Astrocyte of the hippocampus (primary cell): ENCODE results near the gene FUCA1.
"Not testable (repeated sequence)": the region's sequence is repeated elsewhere in the genome, so short reads cannot be mapped to it uniquely, and the experiment has no call there.

ENCODE experiments used
- DNase-seq: peaks from one replicate; pipeline ENCODE4 v3.0.0; 2011; ENCODE audit warnings: low read depth, low spot score

The FUCA1 gene

DNA sequence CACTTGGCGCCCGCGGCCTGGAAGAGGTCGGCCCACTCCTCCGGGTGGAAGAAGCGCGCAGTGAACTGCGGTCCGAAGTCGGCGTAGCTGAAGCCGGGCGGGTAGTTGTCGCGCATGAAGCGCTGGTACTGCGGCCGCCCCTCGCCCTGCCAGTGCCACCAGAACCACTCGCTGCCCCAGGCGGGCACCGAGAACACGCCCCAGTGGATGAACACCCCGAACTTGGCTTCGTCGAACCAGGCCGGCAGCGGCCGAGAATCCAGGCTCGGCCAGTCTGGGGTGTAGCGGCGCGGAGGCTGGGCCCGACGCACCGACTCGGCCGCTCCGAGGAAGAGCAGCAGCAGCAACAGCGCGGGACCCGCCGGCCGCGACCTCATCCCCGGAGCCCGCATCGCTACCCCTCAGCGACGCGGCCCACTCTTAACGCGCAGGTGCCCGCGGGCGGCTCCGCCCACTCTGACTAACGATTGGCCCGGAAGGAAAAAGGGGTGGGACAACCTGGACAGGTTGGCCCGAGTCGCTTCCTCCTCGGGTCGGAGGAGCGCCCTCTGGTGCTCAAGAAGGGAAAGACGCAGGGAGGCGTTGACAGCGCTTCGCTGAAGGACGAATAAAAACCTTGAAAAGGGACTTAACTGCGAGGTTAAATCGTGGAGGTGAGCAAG lies at the start of gene FUCA1:
TSS of gene FUCA1 (minus strand) at position 396 of the 662 bp plus-strand sequence. CDS start at position 392, 4 bp downstream.
- DNase-seq: peak; percentile 98

DNA sequence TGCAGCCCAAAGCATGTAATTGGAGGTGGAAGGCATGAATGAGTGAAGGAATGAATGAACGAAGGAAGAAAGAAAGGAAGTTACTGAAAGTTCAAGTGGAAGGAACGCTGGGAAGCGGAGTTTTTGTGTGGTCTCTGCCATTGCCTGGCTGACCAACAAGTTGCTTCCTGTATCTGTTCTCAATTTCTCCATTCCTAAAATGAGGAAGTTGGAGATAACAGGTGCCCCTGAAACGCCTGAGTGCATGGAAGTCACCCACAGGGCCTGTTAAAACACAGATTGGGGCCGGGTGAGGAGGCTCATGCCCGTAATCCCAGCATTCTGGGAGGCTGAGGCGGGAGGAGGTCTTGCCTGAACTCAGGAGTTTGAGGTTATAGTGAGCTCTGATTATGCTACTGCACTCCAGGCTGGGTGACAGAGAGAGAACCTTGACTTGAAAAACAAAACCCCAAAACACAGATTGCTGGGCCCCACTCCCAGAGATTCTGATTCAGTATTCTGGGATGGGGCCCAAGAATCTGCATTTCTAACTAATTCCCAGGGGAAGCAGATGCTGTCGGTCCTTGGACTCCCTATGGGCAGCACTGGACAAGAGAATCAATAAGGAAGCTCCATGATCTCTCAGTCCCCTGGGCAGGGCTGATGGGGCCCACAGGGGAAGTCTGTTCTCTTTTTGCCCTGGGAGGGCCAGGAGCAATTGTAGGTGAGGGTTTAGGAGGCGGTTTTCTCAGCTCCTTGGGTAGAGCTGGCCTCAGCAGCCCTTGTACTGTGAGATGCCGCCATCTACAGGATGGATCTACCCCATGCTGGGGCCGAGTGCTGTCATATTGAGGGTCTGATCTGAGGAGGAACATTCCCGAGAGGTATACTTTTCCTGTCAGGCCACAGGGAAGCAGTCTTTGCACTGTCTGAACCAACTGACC lies 48.4 kb upstream of the FUCA1 start:
- peak; percentile 87 for DNase-seq

DNA sequence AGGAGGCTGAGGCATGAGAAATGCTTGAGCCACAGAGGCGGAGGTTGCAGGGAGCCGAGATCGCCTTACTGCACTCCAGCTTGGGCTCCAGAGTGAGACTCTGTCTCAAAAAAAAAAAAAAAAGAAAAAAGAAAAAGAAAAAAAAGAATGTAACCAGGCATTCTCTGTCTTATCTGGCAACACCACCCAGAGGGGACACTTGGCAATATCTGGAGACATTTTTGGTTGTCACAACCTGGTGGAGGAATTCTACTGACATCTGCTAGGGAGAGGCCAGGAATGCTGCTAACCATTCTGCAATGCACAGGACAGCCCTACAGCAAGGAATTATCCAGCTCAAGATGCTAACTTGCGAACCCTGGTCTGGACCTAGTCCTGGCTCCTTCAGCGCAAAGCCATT lies 47.4 kb upstream of the FUCA1 start:
- no peak for DNase-seq

DNA sequence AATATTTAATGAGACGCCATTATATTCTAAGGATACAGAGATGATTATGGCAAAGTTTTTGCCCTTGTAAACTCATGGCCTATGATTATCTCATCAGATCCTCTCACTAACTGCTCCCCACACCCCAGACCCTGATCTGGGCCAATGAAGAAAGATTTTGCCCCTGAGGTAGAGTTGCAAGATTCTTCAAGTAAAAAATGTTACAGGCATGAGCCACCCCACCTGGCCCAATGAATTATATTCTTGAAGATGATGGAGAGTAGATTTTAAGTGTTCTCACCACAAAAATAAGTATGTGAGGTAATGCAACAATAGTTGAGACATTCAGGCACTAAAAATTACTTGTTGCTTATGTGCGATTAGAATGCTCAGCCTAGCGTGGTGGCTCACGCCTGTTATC lies 46.8 kb upstream of the FUCA1 start:
- no peak for DNase-seq

DNA sequence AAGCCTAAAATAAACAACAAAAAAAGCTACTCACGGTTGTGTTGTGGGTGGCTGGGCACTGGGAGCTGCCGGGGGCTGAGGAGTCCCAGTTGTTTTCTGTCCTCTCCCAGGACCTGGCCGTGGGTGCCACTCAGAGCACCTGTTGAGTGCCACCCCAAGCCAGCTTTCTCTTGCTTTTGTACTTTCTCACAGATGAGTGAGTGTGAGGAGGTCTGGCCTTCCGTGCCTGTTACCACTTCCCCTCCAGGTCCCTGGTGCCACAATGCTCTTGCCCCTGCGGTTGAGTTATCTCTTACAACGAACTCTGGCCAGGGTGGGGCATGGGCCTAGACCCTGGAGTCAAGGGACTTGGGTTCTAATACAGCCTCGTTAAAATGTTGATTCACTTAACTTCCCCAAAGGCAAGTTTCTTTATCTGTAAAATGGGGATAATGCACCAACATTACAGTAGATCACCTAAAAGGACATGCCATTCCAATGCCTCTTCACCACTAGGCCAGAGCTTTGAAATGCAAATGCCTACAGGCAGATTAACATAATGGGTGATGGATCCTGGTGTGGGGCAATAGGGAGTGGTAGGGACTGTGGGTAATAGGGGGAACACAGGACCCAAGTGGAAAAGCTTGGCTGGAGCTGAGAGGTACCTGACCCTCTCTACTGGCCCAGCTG lies 45.3 kb upstream of the FUCA1 start, which contains the start of gene CNR2:
TSS of gene CNR2 (minus strand) at position 151 of the 669 bp plus-strand sequence. CDS start 37,745 bp downstream, outside the sequence.
- DNase-seq: no peak

DNA sequence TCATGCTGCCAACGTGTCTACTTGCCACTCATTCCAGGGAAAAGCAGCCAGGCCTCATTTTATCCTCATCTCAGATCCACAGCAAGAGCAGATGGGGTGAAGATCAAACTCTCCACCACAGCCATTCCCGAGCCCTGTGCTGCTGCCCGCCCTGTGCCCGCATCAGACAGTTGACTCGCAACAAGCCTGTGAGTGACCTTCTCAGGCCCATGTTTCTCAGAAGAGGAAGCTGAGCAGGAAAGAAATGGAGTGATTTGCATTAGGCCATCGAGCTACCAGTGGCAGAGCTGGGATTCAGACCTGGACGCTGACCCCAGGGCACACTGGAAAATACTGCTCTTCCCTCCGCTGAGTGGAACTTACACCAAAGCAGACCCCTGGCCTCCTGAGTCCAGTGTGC lies 43.8 kb upstream of the FUCA1 start:
- DNase-seq: no peak

DNA sequence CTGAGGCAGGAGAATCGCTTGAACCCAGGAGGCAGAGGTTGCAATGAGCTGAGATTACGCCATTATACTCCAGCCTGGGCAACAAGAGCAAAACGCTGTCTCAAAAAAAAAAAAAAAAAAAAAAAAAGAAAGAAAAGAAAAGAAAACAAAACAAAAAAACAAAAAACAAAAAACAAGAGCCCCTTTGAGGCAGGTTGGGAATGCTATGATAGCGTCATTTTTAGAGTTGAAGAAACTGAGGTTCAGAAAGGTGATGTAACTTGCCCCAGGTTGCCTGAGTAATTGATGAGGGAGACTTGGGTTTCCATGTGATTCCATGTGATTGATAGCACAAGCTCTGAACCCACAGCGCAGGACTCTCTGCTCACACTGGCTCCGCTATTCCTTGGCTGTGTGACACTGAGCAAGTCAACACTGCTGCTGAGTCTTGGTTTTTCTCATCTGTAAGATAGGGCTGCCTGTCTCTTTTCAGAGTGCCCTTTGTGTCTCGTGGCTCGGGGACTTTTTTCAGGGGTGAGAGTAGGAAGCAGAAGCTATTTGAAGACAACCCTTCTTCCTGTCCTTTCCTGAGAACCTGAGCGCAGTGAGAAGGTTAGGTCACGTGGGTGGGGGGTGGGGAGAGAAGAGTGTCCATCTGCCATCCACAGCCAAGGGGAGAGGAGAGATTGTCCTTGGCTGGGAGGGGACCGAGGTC lies 42.6 kb upstream of the FUCA1 start:
- no peak for DNase-seq

DNA sequence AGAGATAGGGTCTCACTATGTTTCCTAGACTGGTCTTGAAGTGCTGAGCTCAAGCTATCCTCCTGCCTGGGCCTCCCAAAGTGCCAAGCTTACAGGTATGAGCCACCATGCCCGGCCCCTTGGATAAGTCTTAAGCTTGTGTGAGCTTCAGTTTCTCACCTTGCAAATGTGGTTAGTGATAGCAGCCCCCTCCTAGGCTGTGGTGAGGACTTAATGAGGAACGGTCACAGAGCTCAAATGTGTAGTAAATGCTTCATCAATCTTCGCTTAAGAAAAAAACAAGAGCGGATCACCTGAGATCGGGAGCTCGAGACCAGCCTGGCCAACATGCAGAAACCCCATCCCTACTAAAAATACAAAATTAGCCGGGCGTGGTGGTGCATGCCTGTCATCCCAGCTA lies 42.1 kb upstream of the FUCA1 start:
- no peak for DNase-seq

DNA sequence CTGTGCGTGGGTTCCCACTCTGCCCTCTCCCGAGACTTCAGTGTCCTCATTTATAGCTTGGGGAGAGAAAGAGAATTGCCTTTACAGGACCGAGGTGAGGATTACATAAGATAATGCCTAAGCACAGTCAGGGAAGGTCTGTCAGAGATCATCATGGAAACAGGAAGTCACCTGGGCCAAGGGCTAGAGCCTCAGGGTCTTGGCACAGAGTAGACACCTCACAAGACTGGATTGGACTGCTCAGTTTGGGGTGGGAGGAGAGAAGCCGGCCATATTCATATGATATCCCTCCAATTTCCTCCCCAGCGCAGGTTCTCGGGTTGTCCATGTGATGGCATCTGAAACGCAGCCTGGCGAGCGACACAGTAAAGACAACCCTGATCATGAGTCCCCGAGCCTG lies 41.3 kb upstream of the FUCA1 start:
- no peak for DNase-seq

DNA sequence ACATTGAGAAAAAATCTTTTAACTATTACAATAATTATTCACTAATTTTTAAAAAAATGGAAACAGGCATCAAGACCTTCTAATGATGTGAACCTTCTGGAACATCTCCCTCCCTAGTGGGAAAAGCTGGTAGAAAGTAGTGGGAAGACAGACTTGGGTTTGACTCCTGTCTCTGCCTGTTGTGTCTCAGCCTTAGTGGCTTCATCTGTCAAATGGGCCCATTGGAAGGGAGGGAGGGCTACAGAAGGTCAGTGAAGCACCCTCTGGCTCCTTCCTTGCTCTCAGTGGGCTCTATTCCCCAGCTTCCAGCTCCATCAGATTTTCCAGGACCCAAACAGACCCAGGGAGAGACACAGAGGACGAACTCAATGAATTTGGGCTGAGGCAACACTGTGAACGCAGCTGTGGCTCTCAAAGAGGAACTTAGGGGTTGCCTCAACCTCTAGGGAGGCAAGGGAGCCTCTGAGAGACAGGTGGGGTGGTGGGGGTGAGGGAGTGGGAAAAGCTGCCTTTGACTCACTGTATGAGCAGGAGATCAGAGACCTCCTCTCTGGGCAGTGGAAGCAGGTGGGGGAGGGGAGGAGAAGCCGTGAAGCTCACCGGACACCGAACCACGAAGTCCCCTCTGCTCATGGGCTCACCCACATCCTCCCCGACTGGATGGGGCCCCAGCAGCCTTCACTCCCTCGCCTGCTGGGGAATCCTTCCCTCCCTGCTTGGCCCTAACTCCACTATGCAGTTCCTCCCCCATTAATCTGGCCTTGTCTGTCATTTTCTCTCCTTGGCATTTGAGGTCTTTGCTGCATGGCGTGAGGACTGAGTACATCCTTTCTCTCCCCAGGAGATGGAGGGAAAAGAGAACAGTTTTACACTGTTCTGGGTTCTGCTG lies 40.6 kb upstream of the FUCA1 start:
- no peak for DNase-seq

DNA sequence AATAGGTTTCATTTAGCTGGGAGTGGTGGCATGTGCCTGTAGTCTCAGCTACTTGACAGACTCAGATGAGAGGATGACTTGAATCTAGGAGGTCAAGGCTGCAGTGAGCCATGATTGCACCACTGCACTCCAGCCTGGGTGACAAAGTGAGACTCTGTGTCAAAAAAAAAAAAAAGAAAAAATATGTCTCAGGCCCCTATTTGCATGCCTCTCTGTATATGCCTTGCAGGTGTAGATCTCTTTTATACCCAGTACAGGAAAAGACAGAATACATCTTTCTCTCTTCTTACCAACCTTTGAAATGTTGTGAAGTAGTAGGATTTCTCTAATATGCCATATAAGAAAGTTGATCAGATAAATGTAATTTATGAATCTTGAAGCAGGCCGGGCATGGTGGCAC lies 38.6 kb upstream of the FUCA1 start:
- no peak for DNase-seq

DNA sequence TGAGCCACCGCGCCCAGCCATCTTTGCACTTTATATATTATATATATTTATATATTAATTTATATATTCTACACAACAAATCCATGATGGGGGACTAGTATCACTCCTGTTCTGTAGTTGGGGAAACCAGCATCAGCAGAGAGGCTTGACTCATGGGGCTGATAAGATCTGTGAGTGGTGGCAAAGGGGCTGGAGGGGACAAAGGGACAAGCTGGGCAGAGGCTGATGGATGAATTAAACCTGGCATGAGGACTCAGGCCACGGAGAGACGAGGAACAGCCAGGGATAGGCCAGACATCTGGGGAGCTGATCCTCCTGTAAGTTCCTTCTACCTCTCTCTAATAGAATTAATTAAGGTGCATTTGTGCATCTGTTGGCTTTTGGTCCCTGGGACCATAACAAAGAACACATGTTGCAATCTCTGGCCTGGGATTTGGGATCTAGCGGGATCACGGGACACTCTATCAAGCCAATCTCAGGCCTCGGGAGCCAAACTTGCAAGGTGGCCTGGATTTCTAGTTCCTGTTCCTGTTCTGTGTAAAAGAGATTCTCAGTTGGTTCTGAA lies 37.5 kb upstream of the FUCA1 start:
- DNase-seq: no peak

DNA sequence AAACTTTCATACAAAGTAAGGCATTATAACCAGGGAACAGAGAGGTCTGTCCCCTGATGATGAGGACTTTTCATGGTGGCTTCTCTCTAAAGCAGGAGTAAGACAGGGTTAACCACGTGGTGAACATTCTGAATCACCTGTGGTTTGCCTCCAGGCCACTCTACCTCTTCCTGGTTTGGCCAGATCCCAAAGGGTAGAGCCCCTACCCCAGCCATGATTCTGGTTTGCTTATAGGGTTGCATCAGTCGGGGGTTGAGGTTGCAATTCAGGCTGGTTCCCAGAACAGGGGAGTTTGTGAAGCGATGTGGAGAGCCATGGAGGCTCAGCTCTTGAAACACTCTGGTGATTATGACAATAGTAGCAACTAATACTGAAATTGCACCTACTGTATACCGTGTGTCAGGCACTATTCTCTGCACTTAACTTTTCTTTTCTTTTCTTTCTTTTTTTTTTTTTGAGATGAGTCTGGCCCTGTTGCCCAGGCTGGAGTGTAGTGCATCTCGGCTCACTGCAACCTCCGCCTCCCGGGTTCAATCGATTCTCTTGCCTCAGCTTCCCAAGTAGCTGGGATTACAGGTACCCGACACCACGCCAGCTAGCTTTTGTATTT lies 36.8 kb upstream of the FUCA1 start:
- no peak for DNase-seq

DNA sequence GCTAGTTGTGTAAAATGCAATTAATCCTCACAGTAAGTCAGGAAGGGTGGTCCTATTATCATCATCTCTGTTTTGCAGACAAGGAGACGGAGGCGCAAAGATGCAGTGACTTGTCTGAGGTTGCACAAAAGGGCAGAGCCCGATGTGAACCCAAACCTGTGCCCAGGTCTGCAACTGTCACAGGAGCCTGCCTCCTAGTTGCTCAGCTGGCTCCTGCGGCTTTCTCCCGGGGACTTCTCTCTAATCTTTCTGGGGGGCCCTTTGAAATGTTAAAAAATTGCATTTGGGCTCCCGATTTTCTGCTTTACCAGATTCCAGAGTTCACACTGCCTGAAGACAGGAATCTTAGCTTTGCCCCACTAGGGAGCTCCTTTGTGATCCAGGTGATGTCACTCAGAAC lies 35.7 kb upstream of the FUCA1 start:
- no peak for DNase-seq

DNA sequence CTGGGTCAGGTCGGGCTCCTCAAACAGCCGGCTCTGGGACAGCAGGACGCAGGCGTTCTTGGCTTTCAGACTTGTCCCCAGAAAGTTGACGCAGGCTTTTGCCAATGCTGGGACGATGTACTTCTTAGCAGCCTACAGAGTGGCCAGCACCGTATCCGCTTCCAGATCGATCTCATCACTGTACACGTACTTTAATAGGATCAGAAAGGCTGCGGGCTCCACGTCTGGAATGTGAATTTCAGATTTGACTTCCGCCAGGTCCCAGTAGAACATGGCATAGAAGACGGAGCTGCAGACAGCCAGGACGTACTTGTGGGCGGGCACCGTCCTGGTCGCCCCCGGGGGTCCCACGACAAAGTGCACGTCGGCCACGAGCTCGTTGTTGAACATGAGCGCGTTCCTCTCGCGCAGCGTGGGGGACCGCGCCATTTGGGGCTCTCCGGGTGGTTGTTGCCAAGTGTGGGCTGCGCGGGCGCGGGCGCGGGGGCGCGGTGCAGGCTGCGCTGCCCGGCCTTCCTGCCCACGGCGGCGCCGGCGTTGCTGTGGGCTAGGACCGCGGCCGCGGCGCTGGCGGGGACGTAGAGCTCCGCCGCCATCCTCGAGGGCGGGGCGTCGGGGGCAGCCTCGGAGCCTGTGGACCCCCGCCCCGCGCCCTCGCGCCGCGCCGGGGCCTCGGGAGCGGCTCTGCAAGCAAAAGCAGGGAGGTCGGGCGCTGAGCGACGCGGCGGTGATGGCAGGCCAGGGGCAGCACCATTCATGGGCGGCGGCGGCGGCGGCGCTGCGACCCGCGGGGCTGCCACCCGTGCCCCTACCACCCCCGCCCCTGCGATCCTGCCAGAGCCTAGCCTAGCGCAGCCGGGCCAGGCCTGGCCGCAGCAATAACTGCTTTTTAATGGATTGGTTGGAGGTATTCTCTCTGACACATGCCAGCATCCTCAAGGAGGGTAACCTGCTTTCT lies 34.5 kb upstream of the FUCA1 start:
- DNase-seq: peak; percentile 46

DNA sequence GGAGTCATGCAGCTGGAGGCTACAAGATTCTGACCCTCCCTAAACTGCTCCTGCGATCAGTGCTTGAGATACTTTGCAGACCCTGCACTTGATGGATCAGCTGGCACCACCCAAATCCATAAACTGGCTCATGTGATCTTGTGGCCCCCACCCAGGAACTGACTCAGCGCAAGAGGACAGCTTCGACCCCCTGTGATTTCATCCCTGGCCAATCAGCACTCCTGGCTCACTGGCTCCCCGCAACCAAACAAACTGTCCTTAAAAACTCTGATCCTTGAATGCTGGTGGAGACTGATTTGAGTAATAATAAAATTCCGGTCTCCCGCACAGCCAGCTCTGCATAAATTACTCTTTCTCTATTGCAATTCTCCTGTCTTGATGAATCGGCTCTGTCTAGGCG lies 31.9 kb upstream of the FUCA1 start:
- not testable (repeated sequence) for DNase-seq

DNA sequence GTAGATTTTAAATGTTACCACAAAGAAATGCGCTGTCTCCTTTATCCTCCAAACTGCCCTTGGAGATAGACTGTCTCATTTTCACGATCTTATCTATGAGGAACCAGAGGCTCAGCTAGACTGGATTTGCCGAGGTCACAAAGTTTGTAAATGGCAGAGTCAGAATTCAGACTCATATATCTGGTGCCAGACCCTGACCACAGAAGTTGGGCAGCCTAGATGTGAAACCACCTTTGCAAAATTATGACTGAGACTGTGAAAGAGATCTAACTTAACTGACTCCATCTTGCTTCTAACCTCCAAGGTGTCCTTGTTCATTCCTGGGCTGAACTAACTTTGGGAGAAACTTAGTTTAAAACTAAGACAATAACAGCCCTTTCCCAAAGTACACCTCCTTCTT lies 31.0 kb upstream of the FUCA1 start:
- no peak for DNase-seq

DNA sequence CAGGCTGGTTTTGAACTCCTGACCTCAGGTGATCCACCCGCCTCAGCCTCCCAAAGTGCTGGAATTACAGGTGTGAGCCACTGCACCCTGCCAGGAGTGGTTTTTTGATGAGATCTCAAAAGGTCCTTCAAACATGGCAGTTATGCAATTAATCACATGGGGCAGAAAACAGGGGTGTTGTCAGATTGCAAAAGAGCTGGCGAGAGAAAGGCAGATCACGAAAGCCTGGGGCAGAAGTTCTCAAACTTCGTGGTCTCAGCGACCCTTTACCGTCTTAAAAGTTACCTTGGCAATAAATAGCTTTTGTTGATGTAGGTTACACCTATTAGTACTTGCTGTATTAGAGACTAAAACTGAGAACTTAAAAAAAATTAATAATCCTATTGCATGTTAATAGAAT lies 29.0 kb upstream of the FUCA1 start:
- DNase-seq: no peak

DNA sequence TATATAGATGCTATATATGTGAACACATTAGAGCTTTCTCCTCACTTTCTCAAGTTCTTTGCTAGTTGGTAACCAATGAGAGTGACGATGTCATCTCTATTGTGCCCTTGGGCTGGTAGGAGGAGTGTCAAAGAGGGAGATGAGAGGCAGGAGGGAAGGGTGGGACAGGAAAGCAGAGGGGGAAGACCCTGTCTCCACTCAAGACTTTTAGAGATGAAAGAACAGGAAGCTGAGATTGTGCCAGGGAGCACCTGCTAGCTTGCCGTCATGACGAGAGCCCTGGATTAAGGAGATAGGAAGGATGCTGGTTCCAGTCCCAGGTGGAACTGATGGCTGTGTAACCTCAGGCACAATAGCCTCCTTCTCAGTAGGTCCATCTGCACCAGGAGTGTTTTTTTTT lies 28.4 kb upstream of the FUCA1 start:
- no peak for DNase-seq
